ENCODE results near the gene SLCO1B1. TPM values are rescaled to one million over a fixed set of nuclear protein-coding genes. Genes with fewer than 3 reads are reported as not detected.

The SLCO1B1 gene, protein sequence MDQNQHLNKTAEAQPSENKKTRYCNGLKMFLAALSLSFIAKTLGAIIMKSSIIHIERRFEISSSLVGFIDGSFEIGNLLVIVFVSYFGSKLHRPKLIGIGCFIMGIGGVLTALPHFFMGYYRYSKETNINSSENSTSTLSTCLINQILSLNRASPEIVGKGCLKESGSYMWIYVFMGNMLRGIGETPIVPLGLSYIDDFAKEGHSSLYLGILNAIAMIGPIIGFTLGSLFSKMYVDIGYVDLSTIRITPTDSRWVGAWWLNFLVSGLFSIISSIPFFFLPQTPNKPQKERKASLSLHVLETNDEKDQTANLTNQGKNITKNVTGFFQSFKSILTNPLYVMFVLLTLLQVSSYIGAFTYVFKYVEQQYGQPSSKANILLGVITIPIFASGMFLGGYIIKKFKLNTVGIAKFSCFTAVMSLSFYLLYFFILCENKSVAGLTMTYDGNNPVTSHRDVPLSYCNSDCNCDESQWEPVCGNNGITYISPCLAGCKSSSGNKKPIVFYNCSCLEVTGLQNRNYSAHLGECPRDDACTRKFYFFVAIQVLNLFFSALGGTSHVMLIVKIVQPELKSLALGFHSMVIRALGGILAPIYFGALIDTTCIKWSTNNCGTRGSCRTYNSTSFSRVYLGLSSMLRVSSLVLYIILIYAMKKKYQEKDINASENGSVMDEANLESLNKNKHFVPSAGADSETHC
- 0.28 to 0.45 TPM (median 0.35 TPM) in 5 replicates for total RNA-seq (2022; extraction: Qiagen RNA extraction)

GRCh38 chr12:21130998-21131397, at the start of gene SLCO1B1:
Gene SLCO1B1, plus strand, starts transcription at chr12:21131194. Its CDS starts 10,381 bp downstream, at chr12:21141575.

Other genes with a start within 250 kb of the SLCO1B1 start
- gene SLCO1A2, start 203.7 kb downstream of the SLCO1B1 start, total RNA-seq (2022; extraction: Qiagen RNA extraction) = 0.17 TPM in 1 of 5 replicates, not detected in the others
- gene IAPP, start 241.7 kb downstream of the SLCO1B1 start, total RNA-seq (2022; extraction: Qiagen RNA extraction) = not detected in 5 replicates